GM10266 (cell line): Measurements from ENCODE around the gene PPM1L.

Experiments
- DNase-seq: peaks from one replicate; pipeline ENCODE4 v3.0.0; 2012; ENCODE audit errors: extremely low spot score
- TF ChIP-seq, protein P1 (sequence below): IDR thresholded peaks from 2 replicates; pipeline ENCODE4 v1.5.1; 2012; ENCODE audit warnings: mild to moderate bottlenecking, low read depth; ENCODE audit not compliant: control insufficient read depth, insufficient read depth; ENCODE audit errors: missing control alignments

The PPM1L gene

GRCh38 chr3:161101609-161102008, 345.6 kb downstream of the PPM1L start:
- TF ChIP-seq, protein P1, sequence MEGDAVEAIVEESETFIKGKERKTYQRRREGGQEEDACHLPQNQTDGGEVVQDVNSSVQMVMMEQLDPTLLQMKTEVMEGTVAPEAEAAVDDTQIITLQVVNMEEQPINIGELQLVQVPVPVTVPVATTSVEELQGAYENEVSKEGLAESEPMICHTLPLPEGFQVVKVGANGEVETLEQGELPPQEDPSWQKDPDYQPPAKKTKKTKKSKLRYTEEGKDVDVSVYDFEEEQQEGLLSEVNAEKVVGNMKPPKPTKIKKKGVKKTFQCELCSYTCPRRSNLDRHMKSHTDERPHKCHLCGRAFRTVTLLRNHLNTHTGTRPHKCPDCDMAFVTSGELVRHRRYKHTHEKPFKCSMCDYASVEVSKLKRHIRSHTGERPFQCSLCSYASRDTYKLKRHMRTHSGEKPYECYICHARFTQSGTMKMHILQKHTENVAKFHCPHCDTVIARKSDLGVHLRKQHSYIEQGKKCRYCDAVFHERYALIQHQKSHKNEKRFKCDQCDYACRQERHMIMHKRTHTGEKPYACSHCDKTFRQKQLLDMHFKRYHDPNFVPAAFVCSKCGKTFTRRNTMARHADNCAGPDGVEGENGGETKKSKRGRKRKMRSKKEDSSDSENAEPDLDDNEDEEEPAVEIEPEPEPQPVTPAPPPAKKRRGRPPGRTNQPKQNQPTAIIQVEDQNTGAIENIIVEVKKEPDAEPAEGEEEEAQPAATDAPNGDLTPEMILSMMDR: no peak
- no peak for DNase-seq

DNA sequence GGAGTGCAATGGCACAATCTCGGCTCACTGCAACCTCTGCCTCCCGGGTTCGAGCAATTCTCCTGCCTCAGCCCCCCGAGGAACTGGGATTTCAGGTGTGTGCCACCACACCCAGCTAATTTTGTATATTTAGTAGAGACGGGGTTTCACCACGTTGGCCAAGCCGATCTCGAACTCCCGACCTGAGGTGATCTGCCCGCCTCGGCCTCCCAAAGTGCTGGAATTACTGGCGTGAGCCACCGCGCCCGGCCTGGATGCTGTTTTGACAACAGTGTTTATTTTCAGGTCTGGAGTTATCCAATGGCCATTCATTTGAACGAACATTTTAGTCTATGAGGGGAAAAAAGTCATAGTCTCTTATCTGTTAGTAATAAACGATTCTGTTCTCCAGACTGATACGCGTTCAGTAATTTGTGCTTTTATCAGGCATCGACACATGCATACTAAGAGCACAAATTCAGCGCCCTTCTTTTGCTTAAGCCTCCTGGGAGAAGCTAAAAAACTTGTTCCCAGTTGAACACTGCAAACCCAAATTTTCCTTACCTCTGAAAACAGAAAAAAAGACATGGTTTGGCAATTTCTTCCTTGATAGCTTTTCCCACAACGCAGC, 347.9 kb downstream of the PPM1L start:
- TF ChIP-seq, protein P1: no peak
- no peak for DNase-seq

GRCh38 chr3:161104561-161105551, 348.8 kb downstream of the PPM1L start, which contains the start of gene B3GALNT1:
B3GALNT1 (minus strand) TSS chr3:161105349; CDS start chr3:161086754, 18,595 bp downstream.
- TF ChIP-seq, protein P1: peak; percentile 25

GRCh38 chr3:161107311-161107710, 351.3 kb downstream of the PPM1L start:
- no peak for DNase-seq
- TF ChIP-seq, protein P1: no peak

More at GRCh38 chr3:161104561-161105551, 348.8 kb downstream of the PPM1L start, which contains the start of gene B3GALNT1:
- DNase-seq: peak; percentile 49

DNA sequence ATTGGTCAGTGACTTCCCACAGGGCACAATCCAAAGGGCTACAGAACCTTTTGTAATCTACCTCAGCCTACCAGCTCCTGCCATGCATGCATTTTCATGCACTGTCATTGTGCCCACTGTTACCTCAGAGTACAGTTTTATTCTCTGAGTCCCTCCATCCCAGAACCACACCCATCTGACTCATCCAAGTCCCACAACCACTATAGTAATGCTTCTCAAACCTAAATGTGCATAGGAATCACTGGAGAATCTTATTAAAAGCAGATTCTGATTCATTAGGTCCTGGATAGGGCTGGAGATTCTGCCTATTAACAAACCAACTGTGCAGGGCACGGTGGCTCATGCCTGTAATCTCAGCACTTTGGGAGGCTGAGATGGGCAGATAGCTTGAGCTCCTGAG, 352.8 kb downstream of the PPM1L start:
- DNase-seq: no peak
- TF ChIP-seq, protein P1: no peak

DNA sequence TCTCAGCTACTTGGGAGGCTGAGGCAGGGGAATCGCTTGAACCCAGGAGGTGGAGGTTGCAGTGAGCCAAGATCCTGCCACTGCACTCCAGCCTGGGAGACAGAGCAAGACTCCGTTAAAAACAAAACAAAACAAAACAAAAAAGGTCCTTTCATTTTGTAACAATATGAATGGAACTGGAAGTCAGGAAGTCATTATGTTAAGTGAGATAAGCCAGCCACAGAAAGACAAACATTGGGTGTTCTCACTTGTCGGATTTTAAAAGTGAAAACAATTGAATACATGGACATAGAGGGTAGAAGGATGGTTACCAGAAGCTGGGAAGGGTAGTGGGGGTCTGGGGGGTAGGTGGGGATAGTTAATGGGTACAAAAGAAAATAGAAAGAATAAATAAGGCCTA, 361.6 kb downstream of the PPM1L start:
- TF ChIP-seq, protein P1: no peak
- no peak for DNase-seq
